NOMO-1 treated with DMSO at 0.1 percent for 48 hours (cell line): ENCODE data around the gene TMEM200A.
"Not testable (repeated sequence)": the region's sequence is repeated elsewhere in the genome, so short reads cannot be mapped to it uniquely, and the experiment has no call there.

ENCODE experiments used
- DNase-seq: peaks from one replicate; lab custom pipeline; 2025; ENCODE audit not compliant: unreplicated experiment; lab: John Stamatoyannopoulos, UW

Gene TMEM200A

GRCh38 chr6:130365166-130366106, at the start of gene TMEM200A:
Gene TMEM200A, plus strand, starts transcription at chr6:130366017. Its CDS starts 74,406 bp downstream, at chr6:130440423.
- DNase-seq, result no peak

DNA sequence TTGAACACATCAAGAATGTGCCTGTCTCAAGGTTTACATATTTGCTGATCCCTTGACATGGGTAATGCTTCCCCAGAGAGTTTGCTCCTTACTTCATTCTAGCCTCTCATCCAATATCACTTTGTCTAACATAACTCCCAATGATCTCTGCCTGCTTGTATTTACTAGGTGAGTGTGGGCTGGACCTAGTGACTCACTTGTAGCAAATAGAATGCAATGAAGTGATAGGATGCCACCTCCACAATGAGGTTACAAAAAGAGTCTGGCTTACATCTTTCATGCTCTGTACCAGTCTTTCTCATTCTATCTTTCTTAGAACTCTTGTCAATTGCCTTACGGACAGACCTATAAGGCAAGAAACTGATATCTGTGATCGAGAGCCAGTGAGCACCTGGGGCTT, 44.9 kb upstream of the TMEM200A start:
- DNase-seq, result no peak

- peak; percentile 55 for DNase-seq
These were observed 43.0 kb upstream of the TMEM200A start for GRCh38 chr6:130322673-130323268.

DNA sequence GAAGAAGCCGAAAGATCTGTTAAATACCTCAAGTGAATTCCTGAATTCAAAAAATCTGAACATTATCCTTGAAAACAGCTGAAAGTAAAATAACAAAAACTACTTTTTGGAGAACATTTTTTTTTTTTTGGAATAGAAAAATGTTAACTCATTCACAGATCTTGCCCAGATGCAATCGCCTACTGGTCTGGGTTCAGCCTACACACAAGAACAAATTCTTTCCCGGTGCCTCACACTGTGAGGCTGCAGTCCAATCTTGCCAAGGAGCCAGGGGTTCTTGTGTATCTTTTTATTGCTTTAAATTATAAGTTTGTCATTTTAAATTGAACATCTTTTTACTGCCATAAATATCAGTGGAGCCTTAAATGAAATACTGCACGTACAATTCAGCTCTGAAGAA, 41.2 kb upstream of the TMEM200A start:
- DNase-seq, result no peak

DNA sequence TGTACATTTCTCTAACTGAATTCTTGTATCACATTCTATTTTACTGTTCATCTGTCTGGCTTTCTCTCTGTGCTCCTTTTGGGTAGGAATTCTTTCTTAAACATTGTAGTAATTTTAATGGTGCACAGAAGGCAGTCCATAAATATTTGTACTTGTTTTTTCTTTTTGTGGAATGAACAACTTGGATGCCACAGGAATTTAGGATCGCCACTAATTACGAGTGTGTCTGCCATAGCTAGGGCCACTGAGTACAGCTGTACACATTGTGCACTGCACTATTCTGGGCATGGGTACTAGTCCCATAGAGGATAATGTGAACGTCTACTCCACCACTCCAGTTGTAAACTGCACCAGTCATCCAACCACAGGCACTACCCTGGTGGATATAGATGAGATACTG, 39.3 kb upstream of the TMEM200A start:
- DNase-seq, result no peak

GRCh38 chr6:130337534-130337933, 28.3 kb upstream of the TMEM200A start:
- no peak for DNase-seq

- DNase-seq, result not testable (repeated sequence)
These were observed 19.5 kb upstream of the TMEM200A start for GRCh38 chr6:130346324-130346723.

DNA sequence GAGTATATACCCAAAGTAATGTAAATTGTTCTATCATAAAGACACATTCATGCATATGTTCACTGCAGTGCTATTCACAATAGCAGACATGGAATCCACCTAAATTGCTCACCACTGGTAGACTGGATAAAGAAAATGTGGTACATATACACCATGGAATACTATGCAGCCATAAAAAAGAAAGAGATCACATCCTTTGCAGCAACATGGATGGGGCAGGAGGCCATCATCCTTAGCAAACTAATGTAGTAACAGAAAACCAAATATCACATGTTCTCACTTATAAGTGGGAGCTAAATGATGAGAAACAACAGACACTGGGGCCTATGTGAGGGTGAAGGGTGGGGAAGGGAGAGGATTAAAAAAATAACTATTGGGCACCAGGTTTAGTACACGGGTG, 11.5 kb upstream of the TMEM200A start:
- no peak for DNase-seq

GRCh38 chr6:130355572-130355971, 10.2 kb upstream of the TMEM200A start:
- no peak for DNase-seq

GRCh38 chr6:130357436-130357835, 8.4 kb upstream of the TMEM200A start:
- no peak for DNase-seq

DNA sequence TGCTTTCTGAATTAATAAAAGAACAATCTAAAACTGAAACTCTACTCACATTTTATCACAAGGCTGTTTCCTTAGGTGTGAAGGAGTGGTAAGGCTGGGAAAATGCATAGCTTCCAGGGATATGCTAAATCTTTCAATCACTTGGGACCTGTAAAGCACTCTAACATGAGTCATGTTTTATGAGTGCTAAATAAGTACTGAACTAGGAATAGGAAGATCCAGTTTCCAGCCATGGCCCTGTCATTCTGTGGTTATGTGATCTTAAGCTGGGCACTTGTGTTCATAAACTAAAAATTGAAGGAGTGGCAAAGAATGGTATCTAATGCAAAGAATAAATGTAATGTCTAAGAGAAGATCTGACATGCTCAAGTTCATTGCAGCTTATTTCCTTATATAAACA, 6.1 kb upstream of the TMEM200A start:
- DNase-seq, result no peak

- DNase-seq, result no peak
These were observed 3.7 kb upstream of the TMEM200A start for GRCh38 chr6:130362128-130362527.

- DNase-seq, result no peak
These were observed 1.5 kb upstream of the TMEM200A start for GRCh38 chr6:130364224-130364780.

GRCh38 chr6:130366107-130367005, 539 bp downstream of the TMEM200A start:
- DNase-seq, result no peak

- no peak for DNase-seq
These were observed 1.9 kb downstream of the TMEM200A start for GRCh38 chr6:130367767-130368166.

GRCh38 chr6:130368576-130368975, 2.8 kb downstream of the TMEM200A start:
- DNase-seq, result no peak

DNA sequence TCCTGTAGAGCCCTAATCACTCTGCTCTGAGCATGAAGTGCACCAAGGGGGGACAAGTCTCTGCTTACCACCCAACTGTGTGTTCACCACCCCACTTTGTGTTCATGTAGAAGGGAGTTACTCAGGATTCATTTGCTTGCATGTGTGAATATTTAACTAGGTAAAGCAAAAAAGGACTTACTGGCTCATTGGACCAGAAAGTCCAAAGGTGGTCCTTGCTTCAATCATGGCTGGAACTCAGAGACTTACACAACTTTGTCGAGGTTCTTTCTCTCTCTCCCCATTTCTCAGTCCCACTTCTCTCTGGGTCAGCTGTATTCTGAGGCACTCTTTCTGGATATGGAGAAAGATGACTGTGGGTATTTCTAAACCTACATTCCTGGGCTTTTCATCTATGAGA, 4.0 kb downstream of the TMEM200A start:
- no peak for DNase-seq

DNA sequence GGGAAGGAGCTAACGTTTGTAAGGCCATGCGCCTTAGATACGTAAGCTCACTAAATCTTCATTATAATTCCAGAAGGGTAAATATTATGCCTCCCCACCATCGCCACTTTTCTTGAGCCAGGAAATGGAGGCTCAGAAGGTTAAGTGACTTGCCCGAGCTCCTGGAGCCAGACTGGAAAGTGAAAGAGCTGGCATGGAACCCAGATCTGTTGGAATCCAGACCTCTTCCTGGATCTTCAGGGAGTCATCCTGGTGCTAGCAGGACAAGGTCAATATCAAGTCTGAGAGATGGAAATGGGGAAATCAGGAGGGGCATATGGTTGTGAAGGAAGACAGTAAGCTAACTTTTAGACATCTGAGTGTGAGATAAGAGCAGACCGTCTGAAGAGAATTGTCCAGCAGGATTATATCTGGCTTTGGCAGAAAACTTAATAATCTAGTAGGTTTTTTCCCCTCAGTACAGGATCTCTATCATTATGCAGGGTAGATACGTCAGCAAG, 6.2 kb downstream of the TMEM200A start:
- no peak for DNase-seq

DNA sequence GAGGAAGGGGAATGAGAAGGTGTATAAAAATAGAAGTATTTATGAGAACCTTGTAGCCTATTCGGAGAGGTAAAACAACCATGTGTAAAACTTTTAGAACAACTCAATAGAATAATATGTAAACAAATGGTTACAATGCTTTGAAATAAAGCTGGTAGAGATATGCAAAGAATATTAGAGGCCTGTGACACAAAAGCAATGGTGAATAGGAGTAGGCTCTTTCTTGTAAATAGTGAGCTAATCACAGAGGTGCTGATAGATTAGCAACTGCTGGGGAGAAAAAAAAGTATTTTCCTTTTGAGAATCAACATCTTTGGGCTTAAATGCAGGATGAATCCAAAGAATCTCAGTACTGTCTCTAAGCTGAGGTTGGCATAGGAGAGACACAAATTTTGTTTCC, 7.0 kb downstream of the TMEM200A start:
- DNase-seq, result no peak

GRCh38 chr6:130373992-130374391, 8.2 kb downstream of the TMEM200A start:
- no peak for DNase-seq

- no peak for DNase-seq
These were observed 11.1 kb downstream of the TMEM200A start for GRCh38 chr6:130376936-130377335.
